ENCODE data around the gene C22orf23.

DNA sequence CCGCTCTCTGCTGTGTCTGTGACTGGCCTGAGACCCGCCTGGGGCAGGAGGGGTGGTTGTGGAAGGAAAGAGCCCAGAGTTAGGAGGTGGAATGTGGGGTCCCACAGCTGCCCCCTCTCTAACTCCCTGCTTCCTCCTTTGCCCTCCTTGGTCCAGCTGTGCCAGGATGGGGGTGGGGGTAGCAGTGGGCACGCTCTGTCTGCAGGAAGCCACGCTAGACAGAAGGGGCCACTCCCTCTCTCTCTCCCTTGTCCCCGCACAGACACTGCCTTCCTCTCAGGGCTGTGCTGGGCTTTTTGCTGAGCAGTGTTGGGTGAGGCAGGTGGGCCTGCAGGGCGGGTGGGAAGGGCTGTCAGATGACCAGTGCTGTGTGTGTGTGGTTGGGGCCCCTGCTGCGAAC lies 33.0 kb upstream of the C22orf23 start:
- TF ChIP-seq CTCF (IDR thresholded peaks at IDR 0.05) = no peak
- no peak for TF ChIP-seq POLR2A (IDR thresholded peaks at IDR 0.05)
